Suprapubic skin (tissue), 3 donors: Measurements from ENCODE around the gene TAS2R39.

Experiments used
- POLR2AphosphoS5 ChIP-seq, 3 donors: sonication (generic); formaldehyde crosslinking; IDR thresholded peaks; one replicate each; pipeline ENCODE4 v1.6.1; 2017; ENCODE audit warnings: antibody characterized with exemption in 3 of 3
- TF ChIP-seq, protein P1 (sequence below), 2 donors: fragments of 200-600 bp in 1 of 2; fragments of 450-650 bp in 1 of 2; sonication (generic) in 1 of 2; IDR thresholded peaks; one replicate each; pipeline ENCODE4 v1.5.1; 2016 to 2019; ENCODE audit warnings: antibody characterized with exemption in 2 of 2, mild to moderate bottlenecking in 1 of 2, moderate library complexity in 1 of 2

DNA sequence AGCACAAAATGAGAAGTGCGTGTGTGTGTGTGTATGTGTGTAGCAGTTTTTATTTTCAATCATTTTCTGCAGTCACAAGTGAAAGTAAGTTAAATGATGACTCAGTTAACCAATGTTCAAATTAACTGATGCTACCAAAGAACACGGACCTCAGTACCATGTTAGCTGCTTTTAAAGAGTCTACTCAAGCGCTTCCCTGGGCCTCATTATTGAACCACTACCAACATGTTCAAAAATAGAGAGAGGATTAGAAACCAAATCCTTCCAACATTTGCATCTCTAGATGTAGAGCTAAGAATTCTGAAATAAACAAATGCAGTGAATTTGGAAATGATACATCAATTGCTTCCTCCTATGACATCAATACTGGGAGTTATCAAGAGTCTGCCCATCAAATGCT, at the start of gene TAS2R39:
- TF ChIP-seq, protein P1, sequence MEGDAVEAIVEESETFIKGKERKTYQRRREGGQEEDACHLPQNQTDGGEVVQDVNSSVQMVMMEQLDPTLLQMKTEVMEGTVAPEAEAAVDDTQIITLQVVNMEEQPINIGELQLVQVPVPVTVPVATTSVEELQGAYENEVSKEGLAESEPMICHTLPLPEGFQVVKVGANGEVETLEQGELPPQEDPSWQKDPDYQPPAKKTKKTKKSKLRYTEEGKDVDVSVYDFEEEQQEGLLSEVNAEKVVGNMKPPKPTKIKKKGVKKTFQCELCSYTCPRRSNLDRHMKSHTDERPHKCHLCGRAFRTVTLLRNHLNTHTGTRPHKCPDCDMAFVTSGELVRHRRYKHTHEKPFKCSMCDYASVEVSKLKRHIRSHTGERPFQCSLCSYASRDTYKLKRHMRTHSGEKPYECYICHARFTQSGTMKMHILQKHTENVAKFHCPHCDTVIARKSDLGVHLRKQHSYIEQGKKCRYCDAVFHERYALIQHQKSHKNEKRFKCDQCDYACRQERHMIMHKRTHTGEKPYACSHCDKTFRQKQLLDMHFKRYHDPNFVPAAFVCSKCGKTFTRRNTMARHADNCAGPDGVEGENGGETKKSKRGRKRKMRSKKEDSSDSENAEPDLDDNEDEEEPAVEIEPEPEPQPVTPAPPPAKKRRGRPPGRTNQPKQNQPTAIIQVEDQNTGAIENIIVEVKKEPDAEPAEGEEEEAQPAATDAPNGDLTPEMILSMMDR (IDR thresholded peaks at IDR 0.05): no peak
- no peak for TF ChIP-seq POLR2AphosphoS5 (IDR thresholded peaks at IDR 0.05)
